Measurements from ENCODE around the gene PTCD1. TPM values are rescaled to one million over a fixed set of nuclear protein-coding genes. Genes with fewer than 3 reads are reported as not detected.

Gene PTCD1
- total and polyA plus RNA-seq, 7 donors: 2.7 to 9.2 (median 5.0) TPM

GRCh38 chr7:99453105-99453504, 14.5 kb upstream of the PTCD1 start:
- 83 to 87% (median 83%) methylated on average over 11 of the region's 11 CpGs for WGBS, 3 donors
- H3K27ac ChIP-seq: no peak overlapping the region
- DNase-seq (no peak), ATAC-seq (no peak)
- no peak for TF ChIP-seq CTCF (IDR thresholded peaks at IDR 0.05)
- intact Hi-C loops (cut with DNase I): no loop called here
- H3K27me3 ChIP-seq (ENCODE audit: insufficient read depth in 3 of 3, low read length in 2 of 3): no peaks in the 10 kb centered on the region
- H3K4me1 ChIP-seq: no peaks in the 10 kb centered on the region
- H3K36me3 ChIP-seq (ENCODE audit: insufficient read depth in 1 of 2, low read depth in 1 of 2): peaks cover 6 to 97% of the 10 kb centered on the region in 2 donors
- H3K4me3 ChIP-seq: no peak overlapping the region
- H3K9me3 ChIP-seq: no peaks in the 10 kb centered on the region

- no peak for TF ChIP-seq CTCF (IDR thresholded peaks at IDR 0.05)
- ATAC-seq: no peak
- no peak overlapping the region for H3K27ac ChIP-seq
- no peaks in the 10 kb centered on the region for H3K4me1 ChIP-seq
- no peak for DNase-seq
- 81 to 87% (median 84%) methylated on average over 13 of the region's 13 CpGs for WGBS, 3 donors
- H3K9me3 ChIP-seq: no peaks in the 10 kb centered on the region
- peaks cover 6 to 97% of the 10 kb centered on the region in 2 donors for H3K36me3 ChIP-seq (ENCODE audit: insufficient read depth in 1 of 2, low read depth in 1 of 2)
- no peak overlapping the region for H3K4me3 ChIP-seq
- H3K27me3 ChIP-seq (ENCODE audit: insufficient read depth in 3 of 3, low read length in 2 of 3): no peaks in the 10 kb centered on the region
- intact Hi-C loops (cut with DNase I): no loop called here
Measured at GRCh38 chr7:99452541-99452940, 13.9 kb upstream of the PTCD1 start.

- Histone ChIP-seq H3K27ac (no peak overlapping the region), H3K4me3 (no peak overlapping the region), H3K4me1 (no peaks in the 10 kb centered on the region), H3K27me3 (ENCODE audit: insufficient read depth in 3 of 3, low read length in 2 of 3) (no peaks in the 10 kb centered on the region), H3K36me3 (ENCODE audit: insufficient read depth in 1 of 2, low read depth in 1 of 2) (peaks cover 6 to 97% of the 10 kb centered on the region in 2 donors), H3K9me3 (no peaks in the 10 kb centered on the region)
- WGBS, 3 donors: 78 to 93% (median 83%) methylated on average over 8 of the region's 8 CpGs
- intact Hi-C loops (cut with DNase I): no loop called here
- DNase-seq (no peak), ATAC-seq (no peak)
- no peak for TF ChIP-seq CTCF (IDR thresholded peaks at IDR 0.05)
Measured at GRCh38 chr7:99451936-99452335, 13.3 kb upstream of the PTCD1 start.

GRCh38 chr7:99449326-99449725, 10.7 kb upstream of the PTCD1 start:
- WGBS, 3 donors: 92 to 95% (median 92%) methylated on average over 5 of the region's 5 CpGs
- intact Hi-C loops (cut with DNase I): no loop called here
- H3K9me3 ChIP-seq: no peaks in the 10 kb centered on the region

More at GRCh38 chr7:99449326-99449725, 10.7 kb upstream of the PTCD1 start:
- H3K36me3 ChIP-seq (ENCODE audit: insufficient read depth in 1 of 2, low read depth in 1 of 2): peaks cover 10 to 99% of the 10 kb centered on the region in 2 donors
- ATAC-seq (no peak), DNase-seq (no peak)
- no peak overlapping the region for H3K4me3 ChIP-seq
- H3K4me1 ChIP-seq: no peaks in the 10 kb centered on the region
- no peaks in the 10 kb centered on the region for H3K27me3 ChIP-seq (ENCODE audit: insufficient read depth in 3 of 3, low read length in 2 of 3)
- H3K27ac ChIP-seq: no peak overlapping the region
- no peak for TF ChIP-seq CTCF (IDR thresholded peaks at IDR 0.05)
